Astrocyte of the spinal cord (primary cell): ENCODE data around the gene BUB1B.
"Not testable (repeated sequence)": the region's sequence is repeated elsewhere in the genome, so short reads cannot be mapped to it uniquely, and the experiment has no call there.

ENCODE experiments used
- DNase-seq: peaks from one replicate; pipeline ENCODE4 v3.0.0; 2011; ENCODE audit warnings: low read depth, low spot score
- H3K4me3 ChIP-seq: 2 replicates; pipeline ENCODE4 v1.5.1; 2011; ENCODE audit warnings: low read depth, mild to moderate bottlenecking, low read length, moderate library complexity
- in situ Hi-C: cut with HindIII; loops from 2 replicates; pipeline ENCODE4 v1.10.0; 2017; ENCODE audit warnings: low sequenced_read_pairs
- TF ChIP-seq, protein P1 (sequence below): IDR thresholded peaks from 2 replicates; pipeline ENCODE4 v1.5.1; 2012; ENCODE audit warnings: low read depth, mild to moderate bottlenecking, low read length, inconsistent platforms

The BUB1B gene

DNA sequence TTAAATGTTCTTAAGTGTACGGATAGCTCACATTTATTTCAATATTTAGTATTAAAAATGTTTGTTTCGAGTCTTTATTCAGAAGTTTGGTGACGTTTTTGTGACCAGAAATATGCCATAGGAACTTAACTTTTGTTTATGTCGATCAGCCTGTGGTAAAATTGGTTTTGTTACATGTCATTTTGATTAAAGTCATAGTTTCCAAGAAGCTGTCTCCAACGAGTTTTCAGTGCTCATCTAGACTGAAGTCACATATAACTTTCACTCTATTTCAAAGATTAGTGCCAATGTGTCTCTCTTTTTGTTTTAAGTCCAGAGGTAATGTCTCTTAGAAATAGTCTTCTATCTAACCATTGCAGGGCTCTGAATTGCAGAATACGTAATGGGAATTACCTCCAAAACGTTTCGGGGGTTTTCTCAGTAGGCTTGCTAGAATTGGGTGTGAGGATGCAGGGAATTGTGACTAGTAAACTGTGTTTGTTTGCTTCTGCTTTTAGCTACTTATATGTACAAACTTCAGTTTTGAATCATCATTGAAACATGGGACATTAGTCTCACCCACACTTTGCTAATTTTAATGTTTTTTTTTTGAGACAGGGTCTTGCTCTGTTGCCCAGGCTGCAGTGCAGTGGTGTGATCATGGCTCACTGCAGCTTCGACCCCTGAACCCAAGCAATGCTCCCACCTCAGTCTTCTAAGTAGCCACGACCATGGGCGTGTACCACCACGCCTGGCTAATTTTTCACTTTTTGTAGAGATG is 3.0 kb downstream of the BUB1B start:
- no peak overlapping the region for H3K4me3 ChIP-seq
- DNase-seq, result no peak
- TF ChIP-seq, protein P1, sequence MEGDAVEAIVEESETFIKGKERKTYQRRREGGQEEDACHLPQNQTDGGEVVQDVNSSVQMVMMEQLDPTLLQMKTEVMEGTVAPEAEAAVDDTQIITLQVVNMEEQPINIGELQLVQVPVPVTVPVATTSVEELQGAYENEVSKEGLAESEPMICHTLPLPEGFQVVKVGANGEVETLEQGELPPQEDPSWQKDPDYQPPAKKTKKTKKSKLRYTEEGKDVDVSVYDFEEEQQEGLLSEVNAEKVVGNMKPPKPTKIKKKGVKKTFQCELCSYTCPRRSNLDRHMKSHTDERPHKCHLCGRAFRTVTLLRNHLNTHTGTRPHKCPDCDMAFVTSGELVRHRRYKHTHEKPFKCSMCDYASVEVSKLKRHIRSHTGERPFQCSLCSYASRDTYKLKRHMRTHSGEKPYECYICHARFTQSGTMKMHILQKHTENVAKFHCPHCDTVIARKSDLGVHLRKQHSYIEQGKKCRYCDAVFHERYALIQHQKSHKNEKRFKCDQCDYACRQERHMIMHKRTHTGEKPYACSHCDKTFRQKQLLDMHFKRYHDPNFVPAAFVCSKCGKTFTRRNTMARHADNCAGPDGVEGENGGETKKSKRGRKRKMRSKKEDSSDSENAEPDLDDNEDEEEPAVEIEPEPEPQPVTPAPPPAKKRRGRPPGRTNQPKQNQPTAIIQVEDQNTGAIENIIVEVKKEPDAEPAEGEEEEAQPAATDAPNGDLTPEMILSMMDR, result no peak
- in situ Hi-C loops, result no loop called here

DNA sequence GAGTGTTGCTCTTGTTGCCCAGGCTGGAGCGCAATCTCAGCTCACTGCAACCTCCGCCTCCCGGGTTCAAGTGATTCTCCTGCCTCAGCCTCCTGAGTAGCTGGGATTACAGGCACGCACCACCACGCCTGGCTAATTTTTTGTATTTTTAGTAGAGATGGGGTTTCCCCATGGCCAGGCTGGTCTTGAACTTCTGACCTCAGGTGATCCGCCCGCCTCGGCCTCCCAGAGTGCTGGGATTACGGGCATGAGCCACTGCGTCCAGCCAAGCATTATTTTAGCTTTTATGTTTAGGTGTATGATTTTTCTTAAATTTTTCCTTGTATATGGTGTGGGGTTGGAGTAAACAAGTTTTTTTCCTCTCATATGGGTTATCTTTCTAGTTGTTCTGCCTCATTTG is 6.5 kb downstream of the BUB1B start:
- in situ Hi-C loops, DNase-seq: not testable (repeated sequence)

DNA sequence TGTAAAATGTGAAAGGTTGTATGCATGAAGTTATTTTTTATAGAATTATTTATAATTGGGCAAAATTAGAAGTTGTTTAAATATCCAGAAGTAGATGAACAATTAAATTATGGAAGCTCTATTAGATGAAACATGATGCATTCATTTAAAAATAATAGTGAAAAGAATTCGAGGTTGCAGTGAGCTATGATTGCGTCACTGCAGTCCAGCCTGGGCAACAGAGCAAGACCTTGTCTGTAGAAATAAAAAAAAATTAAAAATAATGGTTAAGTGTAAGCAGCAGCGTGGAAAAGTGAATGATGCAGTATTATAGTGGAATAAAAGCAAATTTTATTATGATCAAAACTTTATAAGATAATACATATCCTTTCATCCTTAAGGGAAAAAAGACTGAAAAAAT is 14.3 kb downstream of the BUB1B start:
- TF ChIP-seq, protein P1, result no peak
- H3K4me3 ChIP-seq, result no peak overlapping the region
- in situ Hi-C loops, result no loop called here
- no peak for DNase-seq

More for the DNA sequence above, 6.5 kb downstream of the BUB1B start:
- H3K4me3 ChIP-seq, result not testable (repeated sequence)

DNA sequence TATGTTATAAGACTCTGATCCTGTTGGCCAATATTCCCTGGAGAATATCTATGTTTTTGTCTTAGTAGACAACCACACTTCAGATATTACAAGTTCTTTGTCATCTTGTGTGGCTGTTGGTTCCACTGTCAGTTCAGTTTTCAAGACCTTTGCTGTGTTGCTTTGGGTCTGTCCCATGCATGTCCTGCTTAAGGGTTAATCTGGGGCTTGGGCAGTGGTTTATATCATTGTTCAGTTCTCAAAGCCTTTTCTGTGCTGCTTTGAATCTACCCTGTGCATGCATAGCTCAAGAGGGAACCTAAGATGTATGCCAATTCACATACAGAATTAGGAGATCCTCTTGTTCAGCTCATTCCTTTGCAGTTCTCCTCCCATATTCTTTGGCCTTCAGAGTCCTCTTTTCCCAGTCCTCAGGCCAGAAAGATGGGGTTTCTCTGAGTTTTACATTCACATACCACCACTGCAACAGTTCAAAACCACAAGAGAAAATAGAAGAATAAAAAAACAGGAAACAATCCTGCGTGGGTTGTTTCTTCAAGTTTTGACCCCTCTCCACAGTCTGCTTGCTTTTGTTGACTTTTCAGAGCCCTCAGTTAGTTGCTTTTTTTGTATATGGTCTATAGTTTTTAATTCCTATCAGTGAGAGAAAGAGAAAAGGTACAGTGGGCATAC is 21.6 kb downstream of the BUB1B start:
- in situ Hi-C loops, result no loop called here
- DNase-seq, result peak; percentile 24
- H3K4me3 ChIP-seq, result no peak overlapping the region
- TF ChIP-seq, protein P1, result no peak

DNA sequence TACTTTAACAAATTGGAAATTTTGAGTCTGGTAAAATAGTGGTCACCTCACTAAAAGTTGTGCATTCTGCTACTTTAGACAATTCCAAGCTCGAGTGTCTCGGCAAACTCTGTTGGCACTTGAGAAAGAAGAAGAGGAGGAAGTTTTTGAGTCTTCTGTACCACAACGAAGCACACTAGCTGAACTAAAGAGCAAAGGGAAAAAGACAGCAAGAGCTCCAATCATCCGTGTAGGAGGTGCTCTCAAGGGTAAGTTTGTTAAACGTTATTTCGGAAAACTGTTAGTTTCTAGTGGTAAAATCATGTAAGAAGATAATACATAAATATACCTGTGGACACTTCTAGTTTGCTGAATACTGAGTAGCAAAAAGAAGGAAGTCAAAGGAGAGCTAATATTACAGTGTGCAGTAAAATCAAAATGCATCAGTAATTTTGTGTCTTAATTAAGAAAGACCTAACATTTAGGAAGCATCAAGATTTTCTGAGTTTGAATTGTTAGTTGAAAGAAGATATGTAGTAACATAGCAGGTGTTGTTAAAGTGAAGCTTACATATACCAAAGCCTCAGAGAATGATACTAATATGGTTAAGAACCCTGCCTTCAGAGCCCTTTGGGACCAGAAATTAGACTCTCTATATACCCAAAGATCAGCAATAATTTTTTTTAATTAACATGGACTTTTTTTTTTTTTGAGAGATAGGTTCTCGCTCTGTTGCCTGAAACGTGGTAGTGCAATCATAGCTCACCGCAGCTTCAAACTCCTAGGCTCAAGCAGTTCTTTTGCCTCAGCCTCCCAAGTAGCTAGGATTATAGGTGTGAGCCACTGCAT is 23.0 kb downstream of the BUB1B start:
- in situ Hi-C loops, result no loop called here
- no peak for DNase-seq
- H3K4me3 ChIP-seq, result no peak overlapping the region
- TF ChIP-seq, protein P1, result no peak

DNA sequence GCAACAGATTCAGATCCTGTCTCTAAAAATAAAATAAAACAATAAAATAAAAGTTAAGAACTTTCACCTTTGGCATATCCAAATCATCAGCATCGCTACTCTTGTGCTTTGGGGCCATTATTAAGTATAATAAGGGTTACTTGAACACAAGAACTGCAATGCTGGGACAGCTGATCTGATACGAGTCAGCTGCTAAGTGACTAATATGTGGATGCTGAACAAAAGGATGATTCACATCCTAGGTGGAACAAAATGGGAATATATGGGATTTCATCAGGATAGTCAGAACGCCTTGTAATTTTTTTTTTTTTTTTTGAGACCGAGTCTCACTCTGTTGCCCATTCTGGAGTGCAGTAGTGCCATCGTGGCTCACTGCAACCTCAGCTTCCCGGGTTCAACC is 29.7 kb downstream of the BUB1B start:
- TF ChIP-seq, protein P1, result no peak
- in situ Hi-C loops, result no loop called here
- DNase-seq, result peak; percentile 51
- no peak overlapping the region for H3K4me3 ChIP-seq

DNA sequence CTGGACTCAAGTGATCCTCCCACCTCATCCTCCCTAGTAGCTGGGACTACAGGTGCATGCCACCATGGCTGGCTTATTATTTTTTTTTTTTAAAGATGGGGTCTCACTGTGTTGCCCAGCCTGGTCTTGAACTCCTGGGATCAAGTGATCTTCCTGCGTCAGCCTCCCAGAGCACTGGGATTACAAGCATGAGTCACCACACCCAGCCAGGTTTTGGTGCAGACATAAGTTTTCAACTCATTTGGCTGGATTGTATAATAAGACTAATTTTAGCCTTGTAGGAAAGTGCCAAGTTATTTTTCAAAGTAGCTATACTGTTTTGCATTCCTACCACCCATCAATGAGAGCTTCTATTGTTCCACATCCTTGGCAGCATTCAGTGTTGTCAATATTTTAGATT is 32.1 kb downstream of the BUB1B start:
- no peak overlapping the region for H3K4me3 ChIP-seq
- TF ChIP-seq, protein P1, result no peak
- in situ Hi-C loops, result no loop called here
- peak; percentile 17 for DNase-seq
